ENCODE results near the gene NRARP.

DNA sequence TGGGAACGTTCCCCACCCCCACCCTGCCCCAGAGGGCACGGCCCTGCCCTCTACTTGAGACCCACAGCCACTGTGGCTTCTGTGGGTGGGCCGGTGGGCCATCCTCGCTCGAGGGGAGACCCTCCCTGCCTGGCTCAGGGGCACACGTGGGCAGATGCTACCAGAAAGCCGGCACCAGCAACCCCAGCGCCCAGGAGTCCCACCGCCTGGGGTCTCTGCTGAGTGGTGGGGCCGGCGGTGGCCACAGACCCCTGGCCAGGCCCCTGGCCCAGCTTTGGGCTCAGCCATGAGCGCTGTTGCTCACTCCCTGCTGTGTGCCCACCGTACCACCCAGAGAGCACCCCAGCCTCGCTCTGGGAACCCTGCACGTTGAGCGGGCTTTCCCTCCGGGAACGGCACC is 16.5 kb upstream of the NRARP start:
- no peak for TF ChIP-seq CTCF (conservative IDR thresholded peaks at IDR 0.05; ENCODE audit: low read depth, low read length)
- no peak for TF ChIP-seq EZH2 (IDR thresholded peaks at IDR 0.05; ENCODE audit: borderline replicate concordance, low read depth, low read length, poor library complexity, severe bottlenecking)
